ENCODE data around the gene FBXO34. TPM values are rescaled to one million over a fixed set of nuclear protein-coding genes. Genes with fewer than 3 reads are reported as not detected.

FBXO34 gene
- total RNA-seq, 2 experiments from 2014 or later, result 26.3 to 28.8 TPM

DNA sequence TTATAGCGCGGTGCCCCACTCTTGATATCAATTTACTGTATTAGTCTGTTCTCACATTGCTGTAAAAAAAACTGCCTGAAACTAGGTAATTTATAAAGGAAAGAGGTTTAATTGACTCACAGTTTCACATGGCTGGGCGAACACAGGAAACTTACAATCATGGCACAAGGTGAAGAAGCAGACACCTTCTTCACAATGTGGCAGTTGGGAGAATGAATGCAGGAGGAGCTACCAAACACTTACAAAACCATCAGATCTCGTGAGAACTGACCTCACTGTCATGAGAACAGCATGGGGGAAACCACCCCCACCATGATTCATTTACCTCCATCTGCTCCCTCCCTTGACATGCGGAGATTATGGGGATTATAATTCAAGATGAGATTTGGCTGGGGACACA, 42.3 kb downstream of the FBXO34 start:
- no peak overlapping the region for H3K4me3 ChIP-seq (ENCODE audit: low read depth, low read length, poor library complexity, severe bottlenecking)
- H3K36me3 ChIP-seq (ENCODE audit: insufficient read depth, low read length), result peaks cover 82% of the 10 kb centered on the region
- H3K79me2 ChIP-seq (ENCODE audit: insufficient read depth, low read depth, low read length), result no peaks in the 10 kb centered on the region; the same call in 1 of the 2 replicates
- H3K4me2 ChIP-seq (ENCODE audit: low read length), result no peak overlapping the region
- TF ChIP-seq, protein P1, sequence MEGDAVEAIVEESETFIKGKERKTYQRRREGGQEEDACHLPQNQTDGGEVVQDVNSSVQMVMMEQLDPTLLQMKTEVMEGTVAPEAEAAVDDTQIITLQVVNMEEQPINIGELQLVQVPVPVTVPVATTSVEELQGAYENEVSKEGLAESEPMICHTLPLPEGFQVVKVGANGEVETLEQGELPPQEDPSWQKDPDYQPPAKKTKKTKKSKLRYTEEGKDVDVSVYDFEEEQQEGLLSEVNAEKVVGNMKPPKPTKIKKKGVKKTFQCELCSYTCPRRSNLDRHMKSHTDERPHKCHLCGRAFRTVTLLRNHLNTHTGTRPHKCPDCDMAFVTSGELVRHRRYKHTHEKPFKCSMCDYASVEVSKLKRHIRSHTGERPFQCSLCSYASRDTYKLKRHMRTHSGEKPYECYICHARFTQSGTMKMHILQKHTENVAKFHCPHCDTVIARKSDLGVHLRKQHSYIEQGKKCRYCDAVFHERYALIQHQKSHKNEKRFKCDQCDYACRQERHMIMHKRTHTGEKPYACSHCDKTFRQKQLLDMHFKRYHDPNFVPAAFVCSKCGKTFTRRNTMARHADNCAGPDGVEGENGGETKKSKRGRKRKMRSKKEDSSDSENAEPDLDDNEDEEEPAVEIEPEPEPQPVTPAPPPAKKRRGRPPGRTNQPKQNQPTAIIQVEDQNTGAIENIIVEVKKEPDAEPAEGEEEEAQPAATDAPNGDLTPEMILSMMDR (conservative IDR thresholded peaks at IDR 0.05; ENCODE audit: low read length), result no peak
- no peak for TF ChIP-seq EZH2phosphoT487 (IDR thresholded peaks at IDR 0.05; ENCODE audit: borderline replicate concordance, low read depth, low read length)
- ChIA-PET POLR2A (no interaction called here), CTCF (ENCODE audit: unreplicated experiment) (no interaction called here)
- no peaks in the 10 kb centered on the region for H3K4me1 ChIP-seq (ENCODE audit: insufficient read depth, low read length, poor library complexity, severe bottlenecking)
- H3K9me2 ChIP-seq (ENCODE audit: insufficient read depth, low read length), result no peaks in the 10 kb centered on the region
- intact Hi-C loops (cut with micrococcal nuclease; ENCODE audit: unreplicated experiment), result no loop called here
- no peaks in the 10 kb centered on the region for H4K20me1 ChIP-seq (ENCODE audit: insufficient read depth, low read length)
- no peak overlapping the region for H2AFZ ChIP-seq (ENCODE audit: low read length)
- no peak overlapping the region for H3K27ac ChIP-seq (ENCODE audit: low read depth, low read length, poor library complexity, severe bottlenecking)
- BruUV-seq (replicated peaks), result no TSS peak
- peaks cover 45% of the 10 kb centered on the region for H3K9me3 ChIP-seq (ENCODE audit: low read length)
- no peak for DNase-seq (ENCODE audit: low spot score)

DNA sequence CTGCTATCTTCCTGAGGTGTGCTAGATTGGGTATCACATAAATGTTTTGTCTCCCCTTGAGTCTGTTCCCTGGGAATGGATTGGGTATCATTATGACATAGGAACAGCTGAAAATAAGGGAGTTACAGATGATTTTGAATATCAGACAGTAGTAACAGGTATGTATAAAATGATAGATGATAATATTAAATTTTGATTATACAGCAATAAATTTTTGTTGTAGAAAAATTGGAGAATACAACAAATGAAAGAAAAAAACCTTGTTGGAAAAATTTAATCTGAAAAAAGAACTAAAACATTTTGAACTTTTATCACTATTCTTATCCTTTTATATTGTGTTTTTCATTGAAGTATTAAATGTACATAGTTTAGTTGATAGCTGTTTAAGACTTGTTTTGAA, 43.2 kb downstream of the FBXO34 start:
- no peaks in the 10 kb centered on the region; the same call in 1 of the 2 replicates for H3K79me2 ChIP-seq (ENCODE audit: insufficient read depth, low read depth, low read length)
- H3K4me1 ChIP-seq (ENCODE audit: insufficient read depth, low read length, poor library complexity, severe bottlenecking), result no peaks in the 10 kb centered on the region
- peaks cover 86% of the 10 kb centered on the region for H3K36me3 ChIP-seq (ENCODE audit: insufficient read depth, low read length)
- no peak overlapping the region for H3K27ac ChIP-seq (ENCODE audit: low read depth, low read length, poor library complexity, severe bottlenecking)
- TF ChIP-seq EZH2phosphoT487 (IDR thresholded peaks at IDR 0.05; ENCODE audit: borderline replicate concordance, low read depth, low read length), result no peak
- TF ChIP-seq, protein P1 (conservative IDR thresholded peaks at IDR 0.05; ENCODE audit: low read length), result no peak
- no peak overlapping the region for H3K4me2 ChIP-seq (ENCODE audit: low read length)
- H2AFZ ChIP-seq (ENCODE audit: low read length), result no peak overlapping the region
- H3K9me2 ChIP-seq (ENCODE audit: insufficient read depth, low read length), result no peaks in the 10 kb centered on the region
- intact Hi-C loops (cut with micrococcal nuclease; ENCODE audit: unreplicated experiment), result no loop called here
- no peaks in the 10 kb centered on the region for H4K20me1 ChIP-seq (ENCODE audit: insufficient read depth, low read length)
- BruUV-seq (replicated peaks), result no TSS peak
- DNase-seq (ENCODE audit: low spot score), result no peak
- CTCF ChIA-PET (ENCODE audit: unreplicated experiment), result no interaction called here
- POLR2A ChIA-PET, result no interaction called here
- H3K9me3 ChIP-seq (ENCODE audit: low read length), result peaks cover 45% of the 10 kb centered on the region
- H3K4me3 ChIP-seq (ENCODE audit: low read depth, low read length, poor library complexity, severe bottlenecking), result no peak overlapping the region

DNA sequence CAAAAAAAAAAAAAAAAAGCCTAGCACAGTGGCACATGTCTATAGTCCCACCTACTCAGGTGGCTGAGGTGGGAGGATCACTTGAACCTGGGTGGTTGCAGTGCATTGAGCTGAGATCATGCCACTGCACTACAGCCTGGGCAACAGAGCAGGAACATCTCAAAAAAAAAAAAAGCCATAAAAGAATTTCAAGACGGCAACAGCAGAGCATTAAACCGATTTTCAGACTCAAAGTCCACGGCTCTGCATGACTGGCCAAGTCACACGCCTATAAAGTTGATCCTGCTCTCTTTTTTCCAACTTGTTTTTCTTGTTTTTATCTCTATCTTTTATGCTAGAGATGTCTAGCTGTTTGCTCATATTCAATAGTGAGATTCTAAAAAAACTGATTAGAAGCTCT, 45.3 kb downstream of the FBXO34 start:
- POLR2A ChIA-PET, result interaction anchor here (0.6 to 3.4 kb wide), 3 partner anchors 12 to 177 kb away, joined by 3 to 12 read pairs (median 6); no protein-coding TSS in a partner anchor
- intact Hi-C loops (cut with micrococcal nuclease; ENCODE audit: unreplicated experiment), result no loop called here
- H3K36me3 ChIP-seq (ENCODE audit: insufficient read depth, low read length), result peaks cover 70% of the 10 kb centered on the region

More for the DNA sequence above, 45.3 kb downstream of the FBXO34 start:
- Histone ChIP-seq H4K20me1 (ENCODE audit: insufficient read depth, low read length) (no peaks in the 10 kb centered on the region), H3K27ac (ENCODE audit: low read depth, low read length, poor library complexity, severe bottlenecking) (no peak overlapping the region), H3K4me1 (ENCODE audit: insufficient read depth, low read length, poor library complexity, severe bottlenecking) (no peaks in the 10 kb centered on the region), H3K79me2 (ENCODE audit: insufficient read depth, low read depth, low read length) (no peaks in the 10 kb centered on the region), H2AFZ (ENCODE audit: low read length) (no peak overlapping the region), H3K4me2 (ENCODE audit: low read length) (no peak overlapping the region), H3K4me3 (ENCODE audit: low read depth, low read length, poor library complexity, severe bottlenecking) (no peak overlapping the region), H3K9me3 (ENCODE audit: low read length) (peaks cover 40% of the 10 kb centered on the region), H3K9me2 (ENCODE audit: insufficient read depth, low read length) (no peaks in the 10 kb centered on the region)
- no TSS peak for BruUV-seq (replicated peaks)
- no peak for TF ChIP-seq EZH2phosphoT487 (IDR thresholded peaks at IDR 0.05; ENCODE audit: borderline replicate concordance, low read depth, low read length)
- TF ChIP-seq, protein P1 (conservative IDR thresholded peaks at IDR 0.05; ENCODE audit: low read length), result no peak
- CTCF ChIA-PET (ENCODE audit: unreplicated experiment), result interaction anchor here (0.6 kb wide), 1 partner anchor 399 kb away, joined by 3 read pairs; no protein-coding TSS in a partner anchor
- DNase-seq (ENCODE audit: low spot score), result no peak
